ENCODE measurements around the gene RNF212B. TPM values are rescaled to one million over a fixed set of nuclear protein-coding genes. Genes with fewer than 3 reads are reported as not detected.
A peak's percentile ranks its signal among the peaks of the same experiment; 100 is the strongest.

RNF212B gene
- total and polyA plus RNA-seq, 2 of the 13 experiments (the other 11 are each of a cell fraction or from before 2014, with no cell fraction given), result 0.05 TPM; not detected in 1

DNA sequence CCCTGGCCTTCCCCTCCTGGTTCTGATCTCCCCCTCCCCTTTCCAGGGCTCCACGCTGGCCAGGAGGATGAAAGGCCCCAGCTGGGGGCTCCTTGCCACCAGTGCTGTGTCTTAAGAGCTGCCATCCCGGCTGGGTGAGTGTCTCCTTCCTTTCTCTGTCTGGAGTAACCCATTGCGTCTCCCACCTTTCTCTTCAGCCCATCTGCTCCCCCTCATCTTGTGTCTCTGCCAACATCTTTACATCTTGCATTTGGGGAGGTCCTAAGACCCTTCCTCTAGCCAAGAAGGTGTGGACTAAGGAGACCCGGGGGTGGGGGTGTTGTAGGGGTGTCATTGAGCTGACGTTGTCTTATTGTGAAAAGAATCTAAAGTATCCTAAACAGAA lies 69.4 kb downstream of the RNF212B start (continued):
- TF ChIP-seq, protein P1, sequence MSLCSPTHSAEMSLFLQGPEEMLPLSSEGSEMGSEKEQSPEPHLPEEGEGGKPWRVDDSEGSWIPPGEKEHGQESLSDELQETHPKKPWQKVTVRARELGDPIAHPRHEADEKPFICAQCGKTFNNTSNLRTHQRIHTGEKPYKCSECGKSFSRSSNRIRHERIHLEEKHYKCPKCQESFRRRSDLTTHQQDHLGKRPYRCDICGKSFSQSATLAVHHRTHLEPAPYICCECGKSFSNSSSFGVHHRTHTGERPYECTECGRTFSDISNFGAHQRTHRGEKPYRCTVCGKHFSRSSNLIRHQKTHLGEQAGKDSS (CRISPR knock-in tag; IDR thresholded peaks at IDR 0.05; ENCODE audit: borderline replicate concordance, low read depth), result no peak
- TF ChIP-seq TCF7 (IDR thresholded peaks at IDR 0.05; ENCODE audit: low read depth) (0 out of 2 replicates have a peak, but pooled peaks have one; percentile 11), ZNF34 (CRISPR knock-in tag; IDR thresholded peaks at IDR 0.05; ENCODE audit: borderline replicate concordance) (0 out of 2 replicates have a peak, but pooled peaks have one; percentile 7), ZNF576 (CRISPR knock-in tag; IDR thresholded peaks at IDR 0.05) (0 out of 2 replicates have a peak, but pooled peaks have one; percentile 61), MIER3 (CRISPR knock-in tag; IDR thresholded peaks at IDR 0.05; ENCODE audit: borderline replicate concordance) (no peak), NKX3-1 (CRISPR knock-in tag; IDR thresholded peaks at IDR 0.05) (no peak), ZFP37 (CRISPR knock-in tag; IDR thresholded peaks at IDR 0.05; ENCODE audit: borderline replicate concordance) (0 out of 2 replicates have a peak, but pooled peaks have one; percentile 13), THAP11 (CRISPR knock-in tag; IDR thresholded peaks at IDR 0.05) (no peak), YY1 (IDR thresholded peaks at IDR 0.05; ENCODE audit: insufficient read depth, insufficient replicate concordance, low read depth, low read length) (no peak), MATR3 (CRISPR knock-in tag; IDR thresholded peaks at IDR 0.05) (0 out of 2 replicates have a peak, but pooled peaks have one; percentile 90), TRAFD1 (CRISPR knock-in tag; IDR thresholded peaks at IDR 0.05; ENCODE audit: borderline replicate concordance) (peak; percentile 29; the same call in 1 of the 2 replicates), ZNF589 (CRISPR knock-in tag; conservative IDR thresholded peaks at IDR 0.05) (no peak), KDM5A (IDR thresholded peaks at IDR 0.05; ENCODE audit: borderline replicate concordance, low read length) (peak; percentile 28; the same call in 1 of the 2 replicates), ZSCAN22 (CRISPR knock-in tag; IDR thresholded peaks at IDR 0.05) (0 out of 2 replicates have a peak, but pooled peaks have one; percentile 11), ZSCAN20 (CRISPR knock-in tag; IDR thresholded peaks at IDR 0.05; ENCODE audit: borderline replicate concordance) (no peak), ERF (CRISPR knock-in tag; IDR thresholded peaks at IDR 0.05) (no peak), PRDM4 (CRISPR knock-in tag; IDR thresholded peaks at IDR 0.05; ENCODE audit: borderline replicate concordance) (no peak), BRCA1 (CRISPR knock-in tag; IDR thresholded peaks at IDR 0.05) (no peak)
- TF ChIP-seq, protein P2, sequence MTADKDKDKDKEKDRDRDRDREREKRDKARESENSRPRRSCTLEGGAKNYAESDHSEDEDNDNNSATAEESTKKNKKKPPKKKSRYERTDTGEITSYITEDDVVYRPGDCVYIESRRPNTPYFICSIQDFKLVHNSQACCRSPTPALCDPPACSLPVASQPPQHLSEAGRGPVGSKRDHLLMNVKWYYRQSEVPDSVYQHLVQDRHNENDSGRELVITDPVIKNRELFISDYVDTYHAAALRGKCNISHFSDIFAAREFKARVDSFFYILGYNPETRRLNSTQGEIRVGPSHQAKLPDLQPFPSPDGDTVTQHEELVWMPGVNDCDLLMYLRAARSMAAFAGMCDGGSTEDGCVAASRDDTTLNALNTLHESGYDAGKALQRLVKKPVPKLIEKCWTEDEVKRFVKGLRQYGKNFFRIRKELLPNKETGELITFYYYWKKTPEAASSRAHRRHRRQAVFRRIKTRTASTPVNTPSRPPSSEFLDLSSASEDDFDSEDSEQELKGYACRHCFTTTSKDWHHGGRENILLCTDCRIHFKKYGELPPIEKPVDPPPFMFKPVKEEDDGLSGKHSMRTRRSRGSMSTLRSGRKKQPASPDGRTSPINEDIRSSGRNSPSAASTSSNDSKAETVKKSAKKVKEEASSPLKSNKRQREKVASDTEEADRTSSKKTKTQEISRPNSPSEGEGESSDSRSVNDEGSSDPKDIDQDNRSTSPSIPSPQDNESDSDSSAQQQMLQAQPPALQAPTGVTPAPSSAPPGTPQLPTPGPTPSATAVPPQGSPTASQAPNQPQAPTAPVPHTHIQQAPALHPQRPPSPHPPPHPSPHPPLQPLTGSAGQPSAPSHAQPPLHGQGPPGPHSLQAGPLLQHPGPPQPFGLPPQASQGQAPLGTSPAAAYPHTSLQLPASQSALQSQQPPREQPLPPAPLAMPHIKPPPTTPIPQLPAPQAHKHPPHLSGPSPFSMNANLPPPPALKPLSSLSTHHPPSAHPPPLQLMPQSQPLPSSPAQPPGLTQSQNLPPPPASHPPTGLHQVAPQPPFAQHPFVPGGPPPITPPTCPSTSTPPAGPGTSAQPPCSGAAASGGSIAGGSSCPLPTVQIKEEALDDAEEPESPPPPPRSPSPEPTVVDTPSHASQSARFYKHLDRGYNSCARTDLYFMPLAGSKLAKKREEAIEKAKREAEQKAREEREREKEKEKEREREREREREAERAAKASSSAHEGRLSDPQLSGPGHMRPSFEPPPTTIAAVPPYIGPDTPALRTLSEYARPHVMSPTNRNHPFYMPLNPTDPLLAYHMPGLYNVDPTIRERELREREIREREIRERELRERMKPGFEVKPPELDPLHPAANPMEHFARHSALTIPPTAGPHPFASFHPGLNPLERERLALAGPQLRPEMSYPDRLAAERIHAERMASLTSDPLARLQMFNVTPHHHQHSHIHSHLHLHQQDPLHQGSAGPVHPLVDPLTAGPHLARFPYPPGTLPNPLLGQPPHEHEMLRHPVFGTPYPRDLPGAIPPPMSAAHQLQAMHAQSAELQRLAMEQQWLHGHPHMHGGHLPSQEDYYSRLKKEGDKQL (CRISPR knock-in tag; IDR thresholded peaks at IDR 0.05; ENCODE audit: low read depth), result no peak

All from HepG2 (cell line).